Progenitor cell of endocrine pancreas (in vitro differentiated cells): ENCODE data around the gene PTPA. TPM values are rescaled to one million over a fixed set of nuclear protein-coding genes. Genes with fewer than 3 reads are reported as not detected.
A peak's percentile ranks its signal among the peaks of the same experiment; 100 is the strongest.

Experiments used
- DNase-seq: peaks from one replicate; pipeline ENCODE4 v3.0.0; 2021; ENCODE audit warnings: low spot score; ENCODE audit not compliant: unreplicated experiment
- H3K27ac Mint-ChIP-seq: 2 replicates; pipeline ENCODE4 v1.8.0; 2021; ENCODE audit warnings: mild to moderate bottlenecking, moderate library complexity, mixed read lengths
- H3K27me3 Mint-ChIP-seq: 2 replicates; pipeline ENCODE4 v1.8.0; 2021; ENCODE audit warnings: mixed read lengths
- H3K36me3 Mint-ChIP-seq: 2 replicates; pipeline ENCODE4 v1.8.0; 2022; ENCODE audit warnings: mixed read lengths; ENCODE audit not compliant: insufficient read depth
- H3K4me1 Mint-ChIP-seq: 2 replicates; pipeline ENCODE4 v1.8.0; 2021; ENCODE audit warnings: low read depth, mixed read lengths
- H3K4me3 Mint-ChIP-seq: 2 replicates; pipeline ENCODE4 v1.8.0; 2021; ENCODE audit warnings: low read depth, mild to moderate bottlenecking, moderate library complexity, mixed read lengths
- H3K9me3 Mint-ChIP-seq: 2 replicates; pipeline ENCODE4 v1.8.0; 2021; ENCODE audit warnings: low read depth, mixed read lengths
- CTCF ChIP-seq: fragments of 200-600 bp; sonication (generic); IDR thresholded peaks from one replicate; pipeline ENCODE4 v1.5.0; 2021; ENCODE audit warnings: antibody characterized with exemption, mild to moderate bottlenecking; ENCODE audit not compliant: unreplicated experiment
- long read RNA-seq: library from polyadenylated mRNA; unstranded; transcript quantifications from one replicate; pipeline ENCODE4 v2.0.0, GENCODE V29; 2020
- total RNA-seq: library from RNA; stranded (reverse); gene quantifications from 2 replicates; pipeline ENCODE4 v1.2.1, GENCODE V29; 2021

PTPA gene
- total RNA-seq: 135 and 145 TPM in 2 replicates
- long read RNA-seq, partial matches to known transcripts: 1 of 2 reads
- long read RNA-seq, other reads (novel, unspliced or antisense): 1 of 2 reads

GRCh38 chr9:129110740-129111527 lies at the start of gene PTPA, which contains the start of gene CRAT:
PTPA (plus strand) TSS chr9:129111415; CDS start chr9:129111601, 186 bp downstream.
CRAT (minus strand) TSS chr9:129110793; CDS start chr9:129110509, 284 bp downstream.
- no peak for TF ChIP-seq CTCF
- Mint-ChIP-seq H3K4me1 (peaks cover 21% of the 10 kb centered on the region), H3K27me3 (peaks cover 11% of the 10 kb centered on the region), H3K27ac (peak within 1 kb of the TSS; percentile 99), H3K4me3 (peak within 1 kb of the TSS; percentile 95), H3K36me3 (peaks cover 1% of the 10 kb centered on the region), H3K9me3 (no peaks in the 10 kb centered on the region)
- peak; percentile 90 for DNase-seq

- TF ChIP-seq CTCF: no peak
- Mint-ChIP-seq H3K4me3 (no peak overlapping the region), H3K27ac (no peak overlapping the region), H3K9me3 (no peaks in the 10 kb centered on the region), H3K27me3 (no peaks in the 10 kb centered on the region), H3K36me3 (peaks cover 8% of the 10 kb centered on the region), H3K4me1 (no peaks in the 10 kb centered on the region)
- no peak for DNase-seq
Measured at GRCh38 chr9:129063061-129063460, 48.2 kb upstream of the PTPA start.

GRCh38 chr9:129064499-129064908 lies 46.7 kb upstream of the PTPA start:
- Mint-ChIP-seq H3K9me3 (no peaks in the 10 kb centered on the region), H3K27ac (no peak overlapping the region), H3K36me3 (peaks cover 10% of the 10 kb centered on the region), H3K27me3 (no peaks in the 10 kb centered on the region), H3K4me1 (no peaks in the 10 kb centered on the region), H3K4me3 (no peak overlapping the region)
- DNase-seq: no peak
- TF ChIP-seq CTCF: no peak

- Mint-ChIP-seq H3K36me3 (peaks cover 7% of the 10 kb centered on the region), H3K4me1 (no peaks in the 10 kb centered on the region), H3K27ac (no peak overlapping the region), H3K9me3 (no peaks in the 10 kb centered on the region), H3K27me3 (no peaks in the 10 kb centered on the region), H3K4me3 (no peak overlapping the region)
- DNase-seq: no peak
- TF ChIP-seq CTCF: no peak
Measured at GRCh38 chr9:129068110-129068509, 43.1 kb upstream of the PTPA start.

- TF ChIP-seq CTCF: no peak
- no peaks in the 10 kb centered on the region for H3K9me3 Mint-ChIP-seq
- no peaks in the 10 kb centered on the region for H3K27me3 Mint-ChIP-seq
- H3K4me1 Mint-ChIP-seq: no peaks in the 10 kb centered on the region
- no peak overlapping the region for H3K4me3 Mint-ChIP-seq
- no peak for DNase-seq
- peak overlapping the region; percentile 48 for H3K27ac Mint-ChIP-seq
- peaks cover 5% of the 10 kb centered on the region for H3K36me3 Mint-ChIP-seq
Measured at GRCh38 chr9:129068990-129069861, 42.0 kb upstream of the PTPA start.
